Astrocyte (in vitro differentiated cells and primary cell): Measurements from ENCODE around the gene FAM83D. TPM values are rescaled to one million over a fixed set of nuclear protein-coding genes. Genes with fewer than 3 reads are reported as not detected.

Source experiments
- DNase-seq: peaks from one replicate; pipeline ENCODE4 v3.0.0-alpha.2; 2010; ENCODE audit warnings: low read depth
- FAIRE-seq: peaks from 2 replicates; lab custom pipeline; 2011; peaks lifted over from hg19 to GRCh38; lab: Jason Lieb, UNC
- H2AFZ ChIP-seq: 2 replicates; pipeline ENCODE4 v1.6.0; 2012; ENCODE audit warnings: low read depth, low read length, inconsistent platforms
- H3K27ac ChIP-seq: 2 replicates; pipeline ENCODE4 v1.5.1; 2011; ENCODE audit warnings: low read depth, low read length, inconsistent platforms
- H3K27me3 ChIP-seq: 2 replicates; pipeline ENCODE4 v1.6.0; 2011; ENCODE audit warnings: low read length, inconsistent platforms; ENCODE audit not compliant: insufficient read depth
- H3K36me3 ChIP-seq: 2 replicates; pipeline ENCODE4 v1.5.1; 2011; ENCODE audit warnings: low read length, inconsistent platforms; ENCODE audit not compliant: insufficient read depth
- H3K4me1 ChIP-seq: 2 replicates; pipeline ENCODE4 v1.5.1; 2011; ENCODE audit warnings: low read length, inconsistent platforms; ENCODE audit not compliant: insufficient read depth
- H3K4me2 ChIP-seq: 2 replicates; pipeline ENCODE4 v1.6.0; 2012; ENCODE audit warnings: low read length, inconsistent platforms
- H3K4me3 ChIP-seq: 2 replicates; pipeline ENCODE4 v1.5.1; 2011; ENCODE audit warnings: low read depth, mild to moderate bottlenecking, low read length, inconsistent platforms; ENCODE audit not compliant: insufficient read depth
- H3K79me2 ChIP-seq: 2 replicates; pipeline ENCODE4 v1.6.0; 2012; ENCODE audit warnings: mild to moderate bottlenecking, low read length, inconsistent platforms; ENCODE audit not compliant: insufficient read depth
- H3K9ac ChIP-seq: 2 replicates; pipeline ENCODE4 v1.6.0; 2012; ENCODE audit warnings: mild to moderate bottlenecking, low read length, inconsistent platforms
- H3K9me3 ChIP-seq: 2 replicates; pipeline ENCODE4 v1.5.1; 2012; ENCODE audit warnings: low read depth, mild to moderate bottlenecking, low read length, inconsistent platforms; ENCODE audit not compliant: insufficient read depth
- H4K20me1 ChIP-seq: 2 replicates; pipeline ENCODE4 v1.6.0; 2012; ENCODE audit warnings: low read length, inconsistent platforms; ENCODE audit not compliant: insufficient read depth
- H3K27ac Mint-ChIP-seq: one replicate; pipeline ENCODE4 v1.8.0; 2021; ENCODE audit warnings: mild to moderate bottlenecking, mixed read lengths; ENCODE audit not compliant: unreplicated experiment
- H3K27me3 Mint-ChIP-seq: one replicate; pipeline ENCODE4 v1.8.0; 2021; ENCODE audit warnings: low read depth, mixed read lengths; ENCODE audit not compliant: unreplicated experiment
- H3K36me3 Mint-ChIP-seq: one replicate; pipeline ENCODE4 v1.8.0; 2021; ENCODE audit warnings: low read depth, mixed read lengths; ENCODE audit not compliant: unreplicated experiment
- H3K4me1 Mint-ChIP-seq: one replicate; pipeline ENCODE4 v1.8.0; 2021; ENCODE audit warnings: low read depth, mixed read lengths; ENCODE audit not compliant: unreplicated experiment
- H3K4me3 Mint-ChIP-seq: one replicate; pipeline ENCODE4 v1.8.0; 2021; ENCODE audit warnings: mild to moderate bottlenecking, moderate library complexity, mixed read lengths; ENCODE audit not compliant: unreplicated experiment
- H3K9me3 Mint-ChIP-seq: one replicate; pipeline ENCODE4 v1.8.0; 2021; ENCODE audit warnings: mild to moderate bottlenecking, mixed read lengths; ENCODE audit not compliant: unreplicated experiment
- CTCF ChIP-seq: IDR thresholded peaks from 2 replicates; pipeline ENCODE4 v1.5.1; 2011; ENCODE audit warnings: low read depth, mild to moderate bottlenecking, inconsistent platforms, low read length, moderate library complexity; ENCODE audit not compliant: insufficient read depth
- EZH2 ChIP-seq: IDR thresholded peaks from 2 replicates; pipeline ENCODE4 v1.6.1; 2012; ENCODE audit warnings: mild to moderate bottlenecking, low read length, inconsistent platforms; ENCODE audit not compliant: insufficient read depth
- total RNA-seq: library from RNA; stranded (reverse); gene quantifications from 2 replicates; pipeline ENCODE4 v1.2.1, GENCODE V29; 2021

Gene FAM83D
- total RNA-seq, 1 donor from 2014 or later = 3.3 TPM

DNA sequence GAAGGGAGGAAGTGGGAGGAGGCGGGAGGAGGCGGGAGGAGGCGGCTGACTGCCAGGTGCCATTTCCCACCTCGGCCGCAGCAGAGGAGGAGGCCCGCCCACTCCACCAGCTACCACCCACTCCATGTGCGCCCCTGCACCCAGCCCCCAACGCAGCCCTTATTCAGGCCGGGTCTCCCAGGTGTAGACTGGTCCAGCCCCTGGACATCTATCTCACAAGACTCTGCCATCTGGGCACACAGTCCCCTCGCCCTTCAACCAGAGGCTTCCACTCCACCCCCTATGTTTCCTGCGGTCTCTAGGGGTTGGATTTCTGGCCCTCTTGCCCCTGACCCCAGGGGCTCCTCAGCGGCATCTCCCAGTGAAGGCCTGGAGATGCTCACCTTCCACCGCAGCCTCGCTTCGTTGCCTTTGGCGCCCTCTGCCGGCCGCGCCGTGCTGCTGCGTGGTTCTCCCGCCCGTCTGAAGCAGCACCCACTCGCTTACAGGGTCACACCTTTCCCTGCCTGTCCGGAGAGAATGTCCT is 32.6 kb upstream of the FAM83D start:
- no peak overlapping the region for H3K27ac Mint-ChIP-seq
- no peak overlapping the region for H3K9ac ChIP-seq
- no peak overlapping the region for H3K4me2 ChIP-seq
- DNase-seq (no peak), FAIRE-seq (no peak)
- H3K79me2 ChIP-seq = no peaks in the 10 kb centered on the region
- H3K4me3 Mint-ChIP-seq = no peak overlapping the region
- H3K27ac ChIP-seq = no peak overlapping the region
- no peaks in the 10 kb centered on the region for H3K9me3 ChIP-seq
- no peak overlapping the region for H3K4me3 ChIP-seq
- no peaks in the 10 kb centered on the region for H3K36me3 Mint-ChIP-seq
- no peak for TF ChIP-seq EZH2
- TF ChIP-seq CTCF = peak; percentile 72
- H3K9me3 Mint-ChIP-seq = no peaks in the 10 kb centered on the region
- H3K4me1 ChIP-seq = no peaks in the 10 kb centered on the region
- no peaks in the 10 kb centered on the region for H3K4me1 Mint-ChIP-seq
- H4K20me1 ChIP-seq = no peaks in the 10 kb centered on the region
- H3K36me3 ChIP-seq = no peaks in the 10 kb centered on the region
- H3K27me3 Mint-ChIP-seq = peaks cover 21% of the 10 kb centered on the region
- peaks cover 23% of the 10 kb centered on the region for H3K27me3 ChIP-seq
- no peak overlapping the region for H2AFZ ChIP-seq

- Histone ChIP-seq H3K4me2 (no peak overlapping the region), H3K4me1 (no peaks in the 10 kb centered on the region), H3K4me3 (no peak overlapping the region), H3K36me3 (no peaks in the 10 kb centered on the region), H2AFZ (no peak overlapping the region), H4K20me1 (no peaks in the 10 kb centered on the region), H3K9ac (no peak overlapping the region), H3K79me2 (no peaks in the 10 kb centered on the region), H3K9me3 (no peaks in the 10 kb centered on the region), H3K27me3 (peaks cover 20% of the 10 kb centered on the region), H3K27ac (no peak overlapping the region)
- Mint-ChIP-seq H3K27ac (no peak overlapping the region), H3K9me3 (no peaks in the 10 kb centered on the region), H3K4me1 (no peaks in the 10 kb centered on the region), H3K27me3 (peaks cover 23% of the 10 kb centered on the region), H3K36me3 (no peaks in the 10 kb centered on the region), H3K4me3 (no peak overlapping the region)
- no peak for FAIRE-seq
- no peak for TF ChIP-seq CTCF
- TF ChIP-seq EZH2 = no peak
- DNase-seq = no peak
Measured at GRCh38 chr20:38894091-38894847, 31.9 kb upstream of the FAM83D start.
